Measurements from ENCODE around the gene RPP21.

Gene RPP21

GRCh38 chr6:30344868-30345671, at the start of gene RPP21:
Gene RPP21 (plus strand): TSS chr6:30345156. CDS start chr6:30345172, 16 bp downstream.
- in situ Hi-C loops (cut with MboI; ENCODE audit: low sequenced_read_pairs) = no loop called here

GRCh38 chr6:30295837-30296236, 49.1 kb upstream of the RPP21 start:
- in situ Hi-C loops (cut with MboI; ENCODE audit: low sequenced_read_pairs) = no loop called here

GRCh38 chr6:30304002-30304401, 41.0 kb upstream of the RPP21 start:
- in situ Hi-C loops (cut with MboI; ENCODE audit: low sequenced_read_pairs) = no loop called here

- in situ Hi-C loops (cut with MboI; ENCODE audit: low sequenced_read_pairs) = no loop called here
These were observed 33.9 kb upstream of the RPP21 start for GRCh38 chr6:30311101-30311500.

GRCh38 chr6:30311671-30312070, 33.3 kb upstream of the RPP21 start:
- in situ Hi-C loops (cut with MboI; ENCODE audit: low sequenced_read_pairs) = no loop called here

- in situ Hi-C loops (cut with MboI; ENCODE audit: low sequenced_read_pairs) = no loop called here
These were observed 32.7 kb upstream of the RPP21 start for GRCh38 chr6:30312266-30312665.

- in situ Hi-C loops (cut with MboI; ENCODE audit: low sequenced_read_pairs) = no loop called here
These were observed 32.2 kb upstream of the RPP21 start for GRCh38 chr6:30312676-30313321.

- in situ Hi-C loops (cut with MboI; ENCODE audit: low sequenced_read_pairs) = no loop called here
These were observed 29.8 kb upstream of the RPP21 start for GRCh38 chr6:30315156-30315555.

- in situ Hi-C loops (cut with MboI; ENCODE audit: low sequenced_read_pairs) = no loop called here
These were observed 26.9 kb upstream of the RPP21 start for GRCh38 chr6:30317913-30318589.

GRCh38 chr6:30319146-30319835, 25.7 kb upstream of the RPP21 start:
- in situ Hi-C loops (cut with MboI; ENCODE audit: low sequenced_read_pairs) = no loop called here

- in situ Hi-C loops (cut with MboI; ENCODE audit: low sequenced_read_pairs) = no loop called here
These were observed 23.1 kb upstream of the RPP21 start for GRCh38 chr6:30321692-30322388.

- in situ Hi-C loops (cut with MboI; ENCODE audit: low sequenced_read_pairs) = no loop called here
These were observed 22.1 kb upstream of the RPP21 start for GRCh38 chr6:30322527-30323501.

GRCh38 chr6:30323806-30324205, 21.1 kb upstream of the RPP21 start:
- in situ Hi-C loops (cut with MboI; ENCODE audit: low sequenced_read_pairs) = no loop called here

- in situ Hi-C loops (cut with MboI; ENCODE audit: low sequenced_read_pairs) = no loop called here
These were observed 19.6 kb upstream of the RPP21 start for GRCh38 chr6:30325150-30325872.

- in situ Hi-C loops (cut with MboI; ENCODE audit: low sequenced_read_pairs) = no loop called here
These were observed 19.0 kb upstream of the RPP21 start for GRCh38 chr6:30325873-30326525.

- in situ Hi-C loops (cut with MboI; ENCODE audit: low sequenced_read_pairs) = no loop called here
These were observed 18.3 kb upstream of the RPP21 start, which contains the start of gene TRIM39 for GRCh38 chr6:30326526-30327231. Gene TRIM39 (plus strand): TSS chr6:30326927. CDS start chr6:30329318, 2,391 bp downstream.

- in situ Hi-C loops (cut with MboI; ENCODE audit: low sequenced_read_pairs) = no loop called here
These were observed 17.7 kb upstream of the RPP21 start for GRCh38 chr6:30327232-30327746.
